HTR-8/SVneo (cell line): ENCODE data around the gene TRAM2.
A peak's percentile ranks its signal among the peaks of the same experiment; 100 is the strongest.

Source experiments
- DNase-seq: peaks from one replicate; pipeline ENCODE4 v3.0.0; 2011; ENCODE audit warnings: low spot score, mixed read lengths; ENCODE audit not compliant: insufficient read length
- FAIRE-seq: peaks from 2 replicates; lab custom pipeline; 2011; peaks lifted over from hg19 to GRCh38; lab: Jason Lieb, UNC

TRAM2 gene

GRCh38 chr6:52548999-52549398 lies 27.9 kb downstream of the TRAM2 start:
- FAIRE-seq (no peak), DNase-seq (no peak)

DNA sequence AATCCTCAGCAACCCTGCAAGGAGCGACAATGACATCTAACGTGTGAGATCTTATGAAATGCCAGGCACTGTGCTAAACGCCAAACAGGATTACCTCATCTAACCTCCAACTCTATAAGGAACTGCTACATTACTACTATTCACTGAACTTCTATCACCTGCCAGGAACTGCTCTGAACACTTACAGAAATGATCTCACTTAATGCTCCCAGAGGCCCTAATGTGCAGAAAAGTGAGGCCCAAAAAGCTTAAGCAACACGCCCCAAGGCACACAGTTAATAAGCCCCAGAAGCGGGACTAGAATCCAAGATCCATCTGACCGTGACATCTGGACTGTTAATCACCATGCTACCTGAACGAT lies 28.5 kb downstream of the TRAM2 start:
- FAIRE-seq: no peak
- no peak for DNase-seq

DNA sequence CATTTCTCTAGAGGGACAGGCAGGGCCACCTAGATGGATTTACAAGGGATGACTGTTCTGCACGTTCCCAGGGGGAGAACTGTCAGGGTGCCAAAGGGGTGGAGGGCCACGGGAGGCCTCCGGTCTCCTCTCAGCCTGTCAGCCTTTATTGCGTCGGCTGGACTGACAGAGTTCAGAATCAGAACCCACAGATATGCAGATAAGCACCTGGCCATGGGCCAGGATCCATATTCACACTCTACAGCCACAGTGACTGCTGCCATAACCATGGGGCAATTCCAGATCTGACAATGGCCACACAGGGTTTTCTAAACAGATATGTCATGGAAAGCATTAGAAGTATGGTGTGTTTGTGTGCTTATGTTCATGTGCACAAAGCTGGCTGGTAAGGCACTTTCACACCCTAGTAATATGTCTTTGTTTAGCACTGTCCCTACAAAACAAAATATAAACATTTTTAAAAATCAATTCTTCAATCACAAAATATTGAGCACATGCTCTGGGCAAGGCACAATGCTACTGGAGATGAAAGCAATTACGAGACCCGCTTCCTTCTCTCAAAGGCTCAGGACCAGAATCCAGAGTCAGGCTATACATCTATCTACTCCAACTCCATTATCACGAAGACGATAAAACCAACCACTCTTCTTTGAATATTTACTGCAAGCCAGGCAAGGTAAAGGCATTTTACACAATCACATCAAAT lies 29.1 kb downstream of the TRAM2 start:
- no peak for FAIRE-seq
- peak; percentile 25 for DNase-seq

GRCh38 chr6:52546678-52547077 lies 30.2 kb downstream of the TRAM2 start:
- FAIRE-seq (no peak), DNase-seq (no peak)

GRCh38 chr6:52546192-52546591 lies 30.7 kb downstream of the TRAM2 start:
- FAIRE-seq (no peak), DNase-seq (no peak)

DNA sequence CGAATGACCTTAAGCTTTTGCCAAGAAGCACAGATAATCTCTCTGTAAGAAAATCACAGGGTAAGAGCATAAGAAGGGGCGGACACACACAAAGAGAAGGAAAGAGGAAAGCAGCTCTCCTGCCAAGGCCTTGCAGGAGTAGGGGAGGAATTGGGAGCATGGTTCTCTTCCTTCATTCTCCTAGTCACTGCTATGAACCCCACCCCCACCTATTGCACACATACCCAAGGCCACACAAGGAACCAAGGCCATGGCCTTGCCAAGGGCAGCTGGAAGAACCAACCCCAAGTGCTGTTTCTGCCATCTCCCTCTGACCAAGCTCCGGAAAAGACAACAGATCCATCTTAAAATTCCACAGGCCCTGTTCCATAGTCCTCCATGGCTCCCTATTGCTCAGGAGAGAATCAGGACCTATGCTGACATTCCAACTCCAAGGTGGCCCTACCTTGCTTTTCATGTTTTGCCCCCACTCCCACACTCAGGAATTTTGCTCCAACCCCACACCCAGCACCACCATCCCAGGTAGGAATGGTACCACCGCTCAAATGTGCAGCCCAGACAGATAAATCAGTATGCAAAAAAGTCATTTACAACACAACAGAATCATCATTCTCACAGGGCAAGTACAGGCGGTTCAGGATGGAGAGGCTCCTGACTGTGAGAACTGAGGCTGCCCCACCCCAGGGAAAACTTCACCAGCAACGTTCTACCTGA lies 31.3 kb downstream of the TRAM2 start:
- FAIRE-seq (no peak), DNase-seq (no peak)

DNA sequence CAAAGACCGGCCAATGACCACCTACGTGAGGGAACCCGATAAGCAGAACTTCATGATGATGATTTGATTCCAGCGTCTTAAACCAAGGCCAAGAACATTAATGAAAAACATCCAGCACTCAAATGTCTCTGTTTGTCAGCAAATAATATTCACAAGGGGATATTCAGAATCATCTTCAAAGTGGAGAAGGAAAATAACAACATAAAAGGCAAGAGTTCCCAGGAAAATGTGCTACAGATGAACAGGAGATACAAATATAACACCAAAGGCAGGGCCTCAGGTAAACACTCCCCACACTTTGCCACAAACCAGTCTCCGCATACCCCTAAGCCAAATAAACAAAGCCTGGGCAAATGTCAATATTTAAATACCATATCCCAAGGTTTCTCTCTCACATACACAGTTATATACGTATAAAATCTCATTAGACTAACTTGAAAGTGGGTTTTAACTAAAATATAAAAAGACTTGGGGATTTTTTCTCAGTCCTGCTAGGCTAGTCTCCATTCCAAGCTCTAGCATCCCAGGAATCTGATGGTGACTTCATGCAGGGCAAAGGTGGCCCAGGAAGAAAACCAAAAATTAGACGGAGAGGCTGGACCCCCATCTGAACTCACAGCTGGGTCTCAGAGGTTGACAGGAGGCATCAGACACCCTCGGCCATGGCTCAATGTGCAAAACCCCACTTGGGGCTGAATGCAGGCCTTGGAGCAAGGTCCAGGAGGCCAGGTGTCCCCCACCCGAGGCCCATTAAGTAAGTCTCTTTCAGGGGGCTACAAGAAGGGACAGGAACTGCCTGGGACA lies 32.1 kb downstream of the TRAM2 start:
- FAIRE-seq (no peak), DNase-seq (no peak)

DNA sequence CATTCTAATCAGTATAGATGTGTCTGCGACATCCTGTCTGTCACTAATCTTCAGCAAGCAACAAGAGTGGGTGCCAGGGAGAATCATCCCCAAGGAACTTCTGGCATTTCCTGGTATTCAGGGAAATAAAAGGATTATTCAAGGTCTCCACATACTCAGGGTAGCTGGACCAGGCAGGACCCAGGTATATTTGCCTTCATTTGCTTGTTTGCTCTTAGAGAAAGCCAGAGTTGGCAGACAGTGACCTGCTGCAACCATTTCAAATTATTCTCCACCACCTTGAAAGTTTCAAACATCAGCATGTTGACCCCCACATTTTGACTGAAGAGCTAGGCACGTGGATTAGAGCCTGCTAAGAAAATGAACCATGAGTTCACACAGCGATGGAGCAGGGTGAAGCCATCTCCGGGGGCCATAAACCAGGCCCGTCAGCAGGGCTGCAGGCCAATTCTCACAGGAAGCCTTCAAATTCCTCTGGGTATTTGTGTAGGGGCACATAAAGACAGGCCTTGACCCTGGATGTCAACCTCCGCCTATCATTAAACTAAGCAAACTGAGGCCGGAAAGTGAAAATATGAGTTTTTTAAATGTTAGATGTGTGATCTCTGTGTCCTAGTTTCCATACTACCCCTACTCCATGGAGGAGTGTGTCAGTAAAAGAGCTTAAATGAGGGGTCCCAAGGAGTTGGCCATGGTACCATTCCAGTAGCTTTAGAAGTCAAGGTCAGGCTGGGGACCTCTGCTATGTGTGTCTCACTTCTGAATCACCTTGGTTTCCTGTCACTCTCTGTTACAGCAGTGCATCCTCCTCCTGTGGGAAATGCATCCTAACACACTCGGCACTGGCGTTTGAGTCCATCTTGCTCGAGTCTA lies 32.9 kb downstream of the TRAM2 start:
- DNase-seq: peak; percentile 46
- no peak for FAIRE-seq

GRCh38 chr6:52543262-52543661 lies 33.6 kb downstream of the TRAM2 start:
- FAIRE-seq: no peak
- DNase-seq: no peak

GRCh38 chr6:52541135-52541534 lies 35.7 kb downstream of the TRAM2 start:
- DNase-seq (no peak), FAIRE-seq (no peak)

- no peak for DNase-seq
- FAIRE-seq: no peak
Observed at GRCh38 chr6:52540286-52540902, 36.5 kb downstream of the TRAM2 start.

GRCh38 chr6:52539607-52540006 lies 37.3 kb downstream of the TRAM2 start:
- no peak for DNase-seq

GRCh38 chr6:52538901-52539354 lies 37.9 kb downstream of the TRAM2 start:
- peak; percentile 36 for FAIRE-seq
- peak; percentile 48 for DNase-seq

More at GRCh38 chr6:52539607-52540006, 37.3 kb downstream of the TRAM2 start:
- FAIRE-seq: no peak

DNA sequence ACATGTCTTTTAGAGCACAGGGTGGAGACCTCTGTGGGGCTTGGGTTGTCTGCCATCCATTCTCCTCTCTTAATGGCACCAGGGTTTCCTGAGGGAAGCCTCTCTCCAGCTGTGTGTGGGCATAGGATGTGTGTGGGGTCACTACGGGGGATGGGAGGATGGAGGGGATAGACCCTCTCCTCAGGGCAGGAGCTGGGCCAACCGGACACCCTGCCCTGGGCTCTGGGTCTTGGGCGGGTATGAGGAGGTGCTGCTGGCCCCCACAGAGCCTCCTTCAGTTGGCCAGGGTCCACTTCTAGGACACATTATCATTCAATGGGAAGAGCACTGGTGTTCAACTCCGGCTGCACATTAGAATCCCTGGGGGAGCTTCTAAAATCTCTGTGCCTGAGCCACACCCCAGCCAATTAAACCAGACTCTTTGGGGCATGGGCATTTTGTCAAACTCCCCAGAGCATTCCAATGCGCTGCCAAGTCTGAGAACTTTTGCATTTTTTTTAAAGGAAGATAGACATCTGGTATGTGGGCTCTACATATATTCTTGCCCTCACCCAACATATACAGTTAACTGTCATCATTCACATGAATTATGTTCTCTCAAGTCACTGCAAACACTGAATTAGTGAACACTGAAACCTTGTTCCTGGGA lies 38.5 kb downstream of the TRAM2 start:
- FAIRE-seq: no peak

DNA sequence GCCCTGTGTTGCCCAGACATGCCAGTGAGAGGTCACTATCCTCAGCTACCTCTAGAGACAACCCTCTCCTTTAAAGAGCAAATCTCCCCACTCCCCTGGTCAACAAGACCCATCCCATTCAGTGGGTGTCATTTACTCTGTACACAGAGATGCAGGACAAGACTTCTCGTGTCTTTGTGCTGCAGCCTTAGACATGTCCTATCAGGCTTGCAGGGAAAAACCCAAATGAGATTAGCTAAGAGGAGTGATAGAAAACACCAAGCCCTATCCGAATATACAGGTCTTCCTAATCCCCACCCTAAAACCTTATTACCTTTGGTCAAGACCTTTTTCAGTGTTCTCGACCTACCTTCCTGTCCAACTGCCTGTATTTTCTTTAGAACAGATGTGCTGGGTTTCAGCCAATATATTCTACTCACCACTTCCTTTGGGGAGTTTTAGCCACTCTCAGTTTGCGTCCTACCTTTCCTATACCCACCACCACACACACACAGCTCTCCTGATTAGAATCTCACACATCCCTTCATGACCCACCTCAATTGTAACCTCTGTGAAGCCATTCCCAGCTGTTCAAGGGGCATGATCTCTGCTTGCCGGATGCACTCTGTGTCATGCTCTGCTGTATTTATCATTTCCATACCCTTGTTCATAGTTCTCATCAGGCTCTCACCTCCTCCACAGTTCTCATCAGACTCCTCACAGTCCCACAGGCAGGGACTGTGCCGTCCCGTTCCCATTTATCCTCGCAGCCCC lies 39.7 kb downstream of the TRAM2 start:
- DNase-seq (no peak), FAIRE-seq (no peak)

More for the DNA sequence above, 38.5 kb downstream of the TRAM2 start:
- DNase-seq: no peak

DNA sequence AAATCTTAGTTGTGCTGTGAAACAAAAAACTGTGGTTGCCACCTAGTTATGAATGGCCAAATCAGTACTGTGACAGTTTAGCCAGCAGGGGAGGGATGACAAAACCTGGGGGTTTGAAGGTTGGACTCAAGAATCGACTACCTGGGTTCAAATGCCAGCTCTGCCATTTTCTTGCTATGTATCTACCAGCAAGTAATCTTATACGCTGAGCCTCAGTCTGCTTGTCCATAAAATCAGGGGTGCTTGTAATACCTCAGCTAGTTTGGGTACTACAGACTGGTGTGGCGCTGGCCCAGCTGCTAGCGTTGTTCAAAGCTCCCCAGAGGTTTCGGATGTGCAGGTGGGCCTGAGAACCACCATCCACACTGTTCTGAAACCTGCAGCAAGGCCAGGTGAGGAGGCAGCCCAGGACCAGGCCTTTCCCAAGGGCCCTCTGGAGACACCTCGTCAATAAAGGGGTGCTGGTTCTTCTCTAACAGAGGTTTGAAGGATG lies 40.4 kb downstream of the TRAM2 start:
- FAIRE-seq: no peak
- no peak for DNase-seq

DNA sequence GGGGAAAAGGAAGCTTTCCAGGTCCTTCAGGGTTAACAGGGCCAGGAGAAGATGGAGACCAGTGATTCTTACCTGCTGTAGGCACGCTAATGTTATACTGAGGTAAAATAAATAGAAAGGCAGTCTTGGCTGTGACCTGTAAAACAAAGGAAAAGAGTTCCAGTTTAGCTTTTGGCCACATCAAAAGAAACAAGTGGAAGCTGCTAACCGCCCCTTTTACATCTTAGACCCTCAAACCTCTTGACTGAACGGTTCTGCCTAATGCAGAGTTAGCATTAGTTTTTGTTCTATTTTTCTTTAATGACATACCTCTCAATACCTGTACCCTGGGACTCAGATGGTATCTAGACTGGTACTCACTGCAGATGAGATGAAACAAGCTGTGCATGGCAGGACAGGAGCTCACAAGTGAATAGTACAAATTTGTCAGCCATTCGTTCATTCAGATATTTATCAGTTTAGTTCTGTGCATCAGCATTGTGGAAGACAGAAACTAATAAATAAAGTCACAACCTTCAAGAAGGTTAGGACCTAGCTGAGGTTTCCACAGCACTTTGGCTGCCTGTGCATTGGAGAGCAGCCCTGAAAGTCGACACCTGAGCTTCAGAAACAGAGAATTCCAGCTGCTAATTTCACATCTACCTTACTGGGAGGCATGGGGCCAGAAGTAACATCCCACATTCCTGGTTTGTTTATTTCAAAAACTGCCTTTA lies 41.0 kb downstream of the TRAM2 start:
- DNase-seq (no peak), FAIRE-seq (no peak)

GRCh38 chr6:52534966-52535390 lies 41.9 kb downstream of the TRAM2 start:
- no peak for FAIRE-seq
- DNase-seq: no peak
